ENCODE data around the gene EXOG.

- TF ChIP-seq CTCF (IDR thresholded peaks at IDR 0.05) (peak in 1 of 6 experiments; percentile 14), EP300 (IDR thresholded peaks at IDR 0.05) (no peak), POLR2A (IDR thresholded peaks at IDR 0.05) (no peak)
These were observed 38.8 kb upstream of the EXOG start for GRCh38 chr3:38457111-38458003.

Data from upper lobe of left lung (tissue), 4 donors.